DMS79 treated with DMSO at 0.1 percent for 48 hours (cell line): ENCODE data around the gene JPH4.
"Not testable (repeated sequence)": the region's sequence is repeated elsewhere in the genome, so short reads cannot be mapped to it uniquely, and the experiment has no call there.

Experiments
- DNase-seq: peaks from one replicate; lab custom pipeline; 2025; lab: John Stamatoyannopoulos, UW

JPH4 gene

GRCh38 chr14:23547924-23548323, 30.7 kb downstream of the JPH4 start:
- no peak for DNase-seq

DNA sequence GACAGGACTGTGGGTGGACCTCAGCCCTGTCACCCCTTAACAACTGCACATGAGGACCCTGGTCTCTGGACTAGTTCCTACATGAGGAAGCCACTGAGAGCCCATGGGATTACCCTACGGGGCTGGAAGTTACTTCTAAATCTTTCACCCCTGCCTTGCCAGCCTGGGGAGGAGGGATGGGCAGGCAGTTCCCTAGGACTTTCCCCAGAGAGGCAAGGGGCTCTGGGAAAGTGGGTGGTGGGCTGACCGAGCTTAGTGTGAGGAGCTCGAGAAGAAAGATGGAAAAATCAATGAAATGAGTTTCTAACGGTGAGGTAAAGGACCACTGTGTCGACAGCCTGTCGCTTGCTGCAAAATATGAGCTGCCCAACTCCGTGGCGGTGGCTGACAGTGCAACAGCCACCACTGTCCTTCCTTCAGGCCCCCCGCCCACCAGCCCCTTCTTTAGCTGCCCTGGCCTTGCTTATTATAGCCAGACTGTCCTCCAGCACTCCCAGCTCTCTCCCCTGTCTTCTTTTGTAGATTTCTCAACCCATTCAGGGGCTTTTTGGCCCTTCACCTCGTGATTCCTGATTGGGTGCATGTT, 32.0 kb downstream of the JPH4 start:
- DNase-seq, result no peak

GRCh38 chr14:23545740-23546365, 32.7 kb downstream of the JPH4 start:
- no peak for DNase-seq

DNA sequence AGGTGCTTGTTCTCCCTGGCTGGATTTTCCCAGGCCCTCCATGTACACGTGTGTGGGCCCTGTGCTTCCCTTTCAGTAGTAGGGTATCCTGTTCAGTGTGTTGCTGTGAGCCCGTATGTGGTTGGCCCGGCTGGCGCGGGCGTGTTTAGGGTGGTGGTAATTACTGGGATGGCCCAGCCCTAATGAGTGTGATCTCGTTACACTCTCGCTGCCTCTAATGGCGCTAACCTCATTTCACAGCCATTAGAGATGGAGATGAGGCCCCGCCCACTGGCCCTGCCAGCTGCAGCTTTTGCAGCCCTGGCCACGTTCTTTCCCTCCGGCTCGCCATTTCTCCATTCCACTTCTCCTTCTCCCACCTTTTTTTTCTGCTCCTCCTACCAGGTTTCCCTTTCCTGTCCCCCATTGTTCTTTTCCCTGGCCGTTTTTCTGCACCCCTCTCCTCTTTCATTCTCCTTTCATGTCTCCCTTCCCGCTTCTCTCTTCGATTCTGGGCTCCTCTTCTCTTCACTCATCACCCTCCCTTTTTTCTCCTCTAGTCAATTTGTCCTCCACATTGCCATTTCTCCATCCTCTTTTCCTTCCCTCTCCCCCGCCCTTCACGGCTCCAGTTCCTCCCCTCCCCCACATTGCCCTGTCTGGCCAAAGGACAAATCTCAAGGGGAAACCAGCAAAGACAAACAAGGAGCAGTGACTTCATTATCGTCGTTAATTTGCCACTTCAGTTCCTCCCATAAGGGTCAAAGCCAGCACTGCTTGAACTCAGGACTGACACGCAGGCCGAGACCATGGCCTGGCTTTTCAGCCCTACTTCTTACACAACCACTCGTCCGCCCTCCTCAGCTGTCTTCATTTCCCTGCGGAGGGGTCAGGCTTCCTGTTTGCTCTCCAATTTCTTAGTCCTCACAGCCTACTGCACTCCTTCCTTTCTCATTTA, 33.8 kb downstream of the JPH4 start:
- DNase-seq, result no peak

- DNase-seq, result no peak
These were observed 35.2 kb downstream of the JPH4 start for GRCh38 chr14:23543403-23543802.

DNA sequence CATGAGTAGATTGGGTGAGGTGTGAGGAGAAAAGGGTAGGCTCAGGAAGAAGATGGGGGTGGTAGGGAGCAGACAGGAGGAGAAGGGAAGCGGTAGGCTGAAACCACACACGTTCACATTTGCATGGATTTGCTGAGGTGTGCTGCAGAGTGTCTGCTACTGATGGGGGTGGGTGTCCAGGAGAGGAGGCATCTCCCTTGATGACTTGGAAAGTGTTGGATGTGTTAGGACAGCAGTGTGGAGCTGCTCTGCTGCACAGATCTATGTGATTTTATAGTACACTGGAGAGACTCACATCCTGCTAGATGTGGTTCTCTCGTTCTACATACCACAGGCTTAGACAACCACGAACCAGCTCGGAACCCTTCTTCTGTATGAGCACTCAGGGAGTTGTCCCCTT, 36.3 kb downstream of the JPH4 start:
- no peak for DNase-seq

DNA sequence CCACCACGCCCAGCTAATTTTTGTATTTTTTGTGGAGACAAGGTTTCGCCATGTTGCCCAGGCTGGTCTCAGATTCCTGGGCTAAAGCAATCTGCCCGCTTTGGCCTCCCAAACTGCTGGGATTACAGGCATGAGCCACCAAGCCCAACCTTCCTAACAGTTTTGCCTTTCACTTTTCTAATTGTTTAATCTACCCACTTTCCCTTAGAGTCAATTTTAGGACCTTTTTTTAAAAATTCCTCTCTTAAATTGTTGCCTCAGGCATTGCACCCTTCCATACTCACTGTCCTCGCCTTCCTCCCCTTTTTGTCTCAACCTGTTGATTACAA, 38.5 kb downstream of the JPH4 start:
- DNase-seq, result no peak

GRCh38 chr14:23539248-23540140, 39.1 kb downstream of the JPH4 start:
- peak; percentile 72 for DNase-seq

- peak; percentile 33 for DNase-seq
These were observed 39.8 kb downstream of the JPH4 start for GRCh38 chr14:23538785-23539184.

- no peak for DNase-seq
These were observed 40.4 kb downstream of the JPH4 start for GRCh38 chr14:23538050-23538718.

DNA sequence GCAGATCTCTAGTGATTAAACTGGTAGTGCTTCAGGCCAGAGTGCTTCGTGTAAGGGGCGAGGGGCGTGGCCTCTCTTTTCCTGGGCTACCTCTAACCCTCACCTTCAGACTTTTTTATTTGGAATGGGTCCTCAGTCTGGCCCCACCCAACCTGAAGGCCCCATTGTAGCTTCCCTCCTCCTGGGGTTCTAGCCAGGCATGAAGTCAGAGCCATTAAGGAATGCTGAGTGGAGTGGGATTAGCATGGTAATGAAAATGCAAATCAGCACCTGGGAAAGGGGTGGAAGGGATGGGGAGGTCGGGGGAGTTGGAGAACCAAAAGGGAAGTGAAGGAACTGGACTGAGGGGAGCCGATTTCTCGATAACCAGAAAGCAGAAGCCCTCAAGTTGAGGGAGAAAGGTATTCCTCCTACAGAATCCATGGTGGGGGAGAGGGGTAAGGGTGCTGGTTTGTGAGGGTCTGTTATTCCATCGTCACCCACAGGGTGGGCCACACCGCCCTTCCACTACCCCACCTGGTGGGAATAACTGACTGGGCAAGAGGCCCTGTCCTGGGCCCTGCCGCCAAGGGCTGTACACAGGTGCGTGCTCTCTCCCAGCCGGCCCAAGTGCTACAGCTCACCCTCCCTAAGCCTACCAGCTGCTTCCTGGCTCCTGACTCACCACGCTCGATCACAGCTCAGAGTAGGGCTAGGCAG, 41.1 kb downstream of the JPH4 start:
- no peak for DNase-seq

GRCh38 chr14:23536906-23537305, 41.7 kb downstream of the JPH4 start:
- DNase-seq, result not testable (repeated sequence)

DNA sequence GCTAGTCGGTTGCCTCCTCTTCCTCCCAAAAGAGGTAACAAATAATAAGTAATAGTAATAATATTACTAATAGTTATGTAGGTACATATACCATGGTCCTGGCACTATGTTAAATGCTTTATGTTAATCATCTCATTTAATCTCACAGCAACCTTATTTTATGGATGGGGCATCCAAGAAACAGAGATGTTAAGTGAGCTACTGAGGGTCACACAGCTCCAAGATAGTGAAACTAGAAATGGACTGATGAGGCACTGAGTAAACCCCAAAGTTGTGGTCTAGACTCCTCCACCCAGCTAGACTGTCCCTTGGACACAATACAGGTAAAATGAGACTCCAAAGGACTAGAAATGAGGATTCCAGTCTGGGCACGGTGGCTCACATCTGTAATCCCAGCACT, 42.1 kb downstream of the JPH4 start:
- no peak for DNase-seq

DNA sequence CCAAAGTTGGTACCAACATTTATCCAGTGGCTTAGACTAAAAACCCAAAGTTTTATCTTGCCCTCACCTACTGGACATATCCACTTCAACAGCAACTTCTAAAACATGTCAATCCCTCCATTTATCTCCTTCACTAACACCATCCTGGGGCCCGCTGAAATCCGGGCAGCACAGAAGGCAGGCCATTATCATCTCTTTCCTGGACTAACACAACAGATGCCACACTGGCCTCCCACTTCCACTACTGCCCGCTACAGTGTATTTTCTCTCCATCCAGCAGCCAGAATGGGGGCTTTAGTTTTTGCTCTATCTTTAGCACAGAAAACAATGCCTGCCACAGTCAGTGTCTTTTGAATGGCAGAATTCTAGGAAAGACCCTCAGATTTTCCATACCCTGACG, 42.6 kb downstream of the JPH4 start:
- DNase-seq, result no peak

DNA sequence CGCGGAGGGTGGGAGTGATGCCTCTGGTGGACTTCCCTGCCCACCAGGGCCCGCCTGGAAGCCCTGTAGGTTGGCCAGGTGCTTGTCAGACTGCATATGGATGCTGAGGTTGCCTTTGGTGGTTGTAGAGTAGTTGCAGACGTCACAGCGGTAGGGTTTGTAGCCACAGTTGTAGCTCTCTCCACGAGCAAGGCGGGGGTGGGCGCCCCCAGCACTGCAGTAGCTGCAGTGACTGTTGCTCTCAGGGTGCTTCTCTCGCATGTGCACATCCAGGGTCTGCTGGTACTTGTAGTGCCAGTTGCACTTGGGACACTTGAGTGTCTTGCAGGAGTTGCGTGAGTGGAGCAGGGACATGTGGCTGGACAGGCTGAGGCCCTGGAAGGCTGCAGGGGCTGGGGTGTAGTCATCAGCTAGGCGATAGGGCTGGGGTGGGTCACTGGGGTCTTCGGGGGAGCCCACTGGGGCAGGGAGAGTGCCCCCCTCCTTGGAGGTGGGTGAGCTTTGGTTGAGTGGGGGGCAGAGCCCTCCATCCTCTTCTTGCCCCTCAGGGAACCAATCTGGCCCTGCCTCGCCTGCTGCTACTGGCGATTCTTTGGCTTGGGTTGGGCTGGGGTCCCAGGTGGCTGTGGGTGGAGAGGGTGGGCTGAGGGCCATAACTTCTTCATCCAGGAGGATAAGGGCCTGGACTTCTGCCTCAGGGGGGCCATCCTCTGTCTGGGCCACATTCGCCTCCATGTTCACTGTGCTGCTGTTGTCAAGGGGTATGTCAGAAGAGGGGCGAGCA, 44.7 kb downstream of the JPH4 start:
- no peak for DNase-seq

DNA sequence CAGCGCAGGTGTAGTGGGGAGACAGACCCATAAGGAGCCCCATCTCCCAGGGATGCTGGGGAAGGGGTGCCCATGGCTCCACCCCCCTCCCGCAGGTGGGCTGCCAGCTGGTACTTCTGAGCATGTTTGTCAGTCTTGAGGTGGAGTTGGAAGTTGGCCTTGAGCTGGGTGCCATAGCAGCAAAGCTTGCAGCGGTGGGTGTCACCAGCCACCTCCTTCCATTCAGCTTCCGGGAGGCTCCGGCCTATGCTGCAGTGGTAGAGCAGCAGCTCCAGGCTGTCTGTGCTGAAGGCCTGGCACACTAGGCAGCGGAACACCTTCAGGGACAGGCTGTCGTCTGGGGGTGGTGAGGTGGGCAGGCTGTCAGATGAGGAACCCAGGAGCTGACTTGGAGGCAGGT, 45.9 kb downstream of the JPH4 start:
- no peak for DNase-seq

DNA sequence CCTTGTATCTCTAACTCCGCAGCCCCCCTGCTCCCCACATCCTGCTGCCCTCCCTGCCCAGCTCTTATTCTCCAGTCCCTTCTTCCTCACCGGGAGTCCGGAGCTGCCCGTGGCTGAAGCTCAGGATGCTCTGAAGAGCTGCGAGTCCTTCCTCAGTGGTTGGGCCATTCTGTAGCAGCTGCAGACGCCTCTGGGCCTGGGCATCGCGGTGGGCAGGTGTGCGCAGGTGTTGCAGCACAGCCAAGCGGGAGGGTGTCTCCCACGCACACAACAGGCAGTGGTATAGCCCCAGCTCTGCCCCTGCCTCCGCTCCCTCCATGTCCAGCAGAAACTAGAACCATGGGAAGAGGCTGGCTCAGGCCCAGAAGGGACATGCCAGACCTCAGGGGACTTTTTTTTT, 47.2 kb downstream of the JPH4 start:
- no peak for DNase-seq

DNA sequence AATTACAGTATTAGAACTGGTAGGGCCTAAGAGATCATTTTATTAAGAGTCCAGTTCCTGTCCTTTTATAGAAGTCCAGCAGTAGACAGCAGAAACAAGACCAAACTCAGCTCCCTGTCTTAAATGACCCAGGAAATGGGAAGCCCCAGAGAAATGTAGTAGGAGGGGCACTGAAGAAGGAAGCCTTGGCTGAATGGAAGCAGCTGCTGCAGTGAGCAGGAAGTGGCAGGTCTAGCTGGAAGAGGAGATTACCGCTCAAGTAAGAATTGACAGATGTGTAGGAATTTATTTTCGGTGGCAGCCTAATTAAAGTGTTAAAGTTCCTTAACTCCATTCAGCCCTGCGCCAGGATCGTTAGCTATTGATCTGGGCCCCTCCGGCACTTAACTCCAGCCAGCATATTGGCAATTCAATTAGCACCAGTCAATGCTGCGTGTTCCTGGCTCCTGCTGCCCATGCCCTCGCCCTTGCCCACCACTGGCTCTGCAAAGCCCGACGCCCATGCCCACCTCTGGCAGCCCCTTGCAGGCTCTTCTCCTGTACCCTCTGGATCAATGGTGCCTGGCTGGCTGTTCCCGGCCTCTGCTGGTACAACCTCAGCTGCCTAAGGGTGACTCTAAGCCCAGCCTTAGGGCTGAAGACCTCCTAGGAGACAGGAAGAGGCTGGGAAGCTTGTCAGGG, 48.1 kb downstream of the JPH4 start:
- no peak for DNase-seq

DNA sequence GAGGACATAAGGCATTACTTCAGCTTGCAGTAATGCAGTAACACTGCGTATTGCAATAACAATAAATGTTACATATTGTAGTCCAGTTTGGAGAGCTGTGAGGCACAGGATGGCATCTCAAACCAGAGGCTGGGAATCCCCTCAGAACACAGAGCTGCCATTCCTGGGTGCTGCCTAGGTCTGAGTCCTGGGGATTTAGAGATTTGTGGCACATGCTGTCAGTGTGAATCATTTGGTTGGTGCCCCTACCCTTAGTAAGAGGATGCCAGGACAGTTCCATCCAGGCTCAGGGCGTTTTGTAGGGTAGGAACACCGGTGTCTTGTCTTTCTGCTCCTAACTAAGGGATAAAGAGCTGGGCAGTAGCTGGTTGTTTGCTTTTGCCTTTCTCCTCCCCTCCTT, 49.6 kb downstream of the JPH4 start:
- DNase-seq, result no peak

DNA sequence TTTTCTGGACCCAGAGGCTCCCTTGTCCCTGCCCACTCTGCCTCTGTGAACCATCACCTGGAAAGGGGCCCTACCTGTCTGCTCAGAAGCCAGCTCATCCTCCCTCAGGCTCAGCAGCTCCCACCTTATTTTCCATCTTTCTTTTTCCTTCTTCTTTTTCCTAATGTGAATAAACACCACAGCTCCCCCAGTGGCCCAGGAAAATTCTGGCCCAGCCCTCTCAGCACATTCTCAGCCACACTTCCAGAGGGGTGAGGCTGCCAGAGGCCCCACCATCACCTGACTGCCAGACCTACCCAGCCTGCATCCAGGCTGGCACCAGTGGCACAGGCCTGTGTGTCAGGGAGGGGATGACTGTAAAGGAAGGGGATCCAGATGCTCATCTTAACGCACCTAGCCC, 50.0 kb downstream of the JPH4 start:
- no peak for DNase-seq
